ENCODE data around the gene UCP2.
"Not testable (repeated sequence)": the region's sequence is repeated elsewhere in the genome, so short reads cannot be mapped to it uniquely, and the experiment has no call there.

The UCP2 gene

GRCh38 chr11:73942010-73942409 is 40.6 kb downstream of the UCP2 start:
- DNase-seq (ENCODE audit: low read depth): no peak

GRCh38 chr11:73940801-73941570 is 41.7 kb downstream of the UCP2 start:
- no peak for DNase-seq (ENCODE audit: low read depth)

- DNase-seq (ENCODE audit: low read depth): no peak
Measured at GRCh38 chr11:73939096-73939495, 43.5 kb downstream of the UCP2 start.

- DNase-seq (ENCODE audit: low read depth): not testable (repeated sequence)
Measured at GRCh38 chr11:73936047-73936446, 46.6 kb downstream of the UCP2 start.

- DNase-seq (ENCODE audit: low read depth): no peak
Measured at GRCh38 chr11:73932781-73933180, 49.9 kb downstream of the UCP2 start.

GRCh38 chr11:73931951-73932350 is 50.7 kb downstream of the UCP2 start:
- no peak for DNase-seq (ENCODE audit: low read depth)

- DNase-seq (ENCODE audit: low read depth): peak; percentile 59
Measured at GRCh38 chr11:73931039-73931645, 51.5 kb downstream of the UCP2 start.

GRCh38 chr11:73929388-73929787 is 53.3 kb downstream of the UCP2 start:
- no peak for DNase-seq (ENCODE audit: low read depth)
